WTC11 (cell line): ENCODE data around the gene CDC16. TPM values are rescaled to one million over a fixed set of nuclear protein-coding genes. Genes with fewer than 3 reads are reported as not detected.

Experiments used
- ATAC-seq: fragments of 200-7000 bp; cut with Tn5 transposase; 2 replicates; pipeline ENCODE4 v1.10.0; 2021; ENCODE audit warnings: mild to moderate bottlenecking, moderate library complexity
- Bru-seq: library from RNA; stranded (reverse); fragments of 400-500 nt; gene quantifications from one replicate; lab custom pipeline; 2021; lab: Mats Ljungman, UMichigan
- CTCF ChIA-PET: fragments of 300-600 bp; sonication (Branson Sonifier 250); formaldehyde crosslinking; loops from one replicate; lab custom pipeline; 2021; ENCODE audit warnings: antibody characterized with exemption; lab: Charles Lee
- POLR2A ChIA-PET: fragments of 350-600 bp; sonication (Branson Sonifier 250); formaldehyde crosslinking; loops from one replicate; lab custom pipeline; 2021; ENCODE audit warnings: antibody characterized with exemption; lab: Charles Lee
- DNase-seq: peaks from one replicate; pipeline ENCODE4 v3.0.0; 2021; ENCODE audit warnings: low spot score
- H3K27ac Mint-ChIP-seq: 2 replicates; pipeline ENCODE4 v1.8.0; 2021; ENCODE audit warnings: mixed read lengths
- H3K27me3 Mint-ChIP-seq: 2 replicates; pipeline ENCODE4 v1.8.0; 2021; ENCODE audit warnings: low read depth, mild to moderate bottlenecking, moderate library complexity, mixed read lengths
- H3K36me3 Mint-ChIP-seq: 2 replicates; pipeline ENCODE4 v1.8.0; 2021; ENCODE audit warnings: mixed read lengths
- H3K4me1 Mint-ChIP-seq: 2 replicates; pipeline ENCODE4 v1.8.0; 2022; ENCODE audit warnings: mixed read lengths
- H3K4me3 Mint-ChIP-seq: 2 replicates; pipeline ENCODE4 v1.8.0; 2021; ENCODE audit warnings: mild to moderate bottlenecking, moderate library complexity, mixed read lengths
- H3K9me3 Mint-ChIP-seq: 2 replicates; pipeline ENCODE4 v1.8.0; 2021; ENCODE audit warnings: mixed read lengths
- ATF3 ChIP-seq: sonication (generic); formaldehyde crosslinking; conservative IDR thresholded peaks from 2 replicates; pipeline ENCODE4 v1.8.1; 2022; ENCODE audit warnings: mild to moderate bottlenecking, missing genetic modification reagents
- CTCF ChIP-seq: fragments of 200-600 bp; IDR thresholded peaks from 2 replicates; pipeline ENCODE4 v1.8.0; 2022; ENCODE audit warnings: antibody characterized with exemption
- E2F4 ChIP-seq: sonication (generic); formaldehyde crosslinking; IDR thresholded peaks from 2 replicates; pipeline ENCODE4 v1.8.1; 2022; ENCODE audit warnings: low read depth, mild to moderate bottlenecking, moderate library complexity, missing genetic modification reagents, borderline replicate concordance
- GTF2I ChIP-seq: fragments of 250-450 bp; sonication (Bioruptor Pico); conservative IDR thresholded peaks from 2 replicates; pipeline ENCODE4 v1.4.0; 2021; ENCODE audit warnings: mild to moderate bottlenecking
- HMGA2 ChIP-seq: fragments of 250-450 bp; sonication (Bioruptor Pico); IDR thresholded peaks from 2 replicates; pipeline ENCODE4 v1.4.0; 2021; ENCODE audit warnings: mild to moderate bottlenecking, moderate library complexity
- HMGXB4 ChIP-seq: sonication (generic); formaldehyde crosslinking; IDR thresholded peaks from 2 replicates; pipeline ENCODE4 v1.8.1; 2023; ENCODE audit warnings: mild to moderate bottlenecking, moderate library complexity, missing genetic modification reagents
- MLX ChIP-seq: sonication (generic); formaldehyde crosslinking; IDR thresholded peaks from 2 replicates; pipeline ENCODE4 v1.8.1; 2023; ENCODE audit warnings: mild to moderate bottlenecking, missing genetic modification reagents, moderate library complexity
- MXD4 ChIP-seq: fragments of 250-450 bp; sonication (Bioruptor Pico); IDR thresholded peaks from 2 replicates; pipeline ENCODE4 v1.8.0; 2021; ENCODE audit warnings: mild to moderate bottlenecking, moderate library complexity, borderline replicate concordance
- NR3C1 ChIP-seq: sonication (generic); formaldehyde crosslinking; conservative IDR thresholded peaks from 2 replicates; pipeline ENCODE4 v1.8.1; 2023; ENCODE audit warnings: low read depth, mild to moderate bottlenecking, missing genetic modification reagents
- PRDM15 ChIP-seq: sonication (generic); formaldehyde crosslinking; IDR thresholded peaks from 2 replicates; pipeline ENCODE4 v1.8.0; 2022; ENCODE audit warnings: missing genetic modification reagents
- TCF7 ChIP-seq: sonication (generic); formaldehyde crosslinking; IDR thresholded peaks from 2 replicates; pipeline ENCODE4 v1.8.0; 2022; ENCODE audit warnings: mild to moderate bottlenecking, low read depth, missing genetic modification reagents, moderate library complexity
- TEAD4 ChIP-seq: sonication (generic); formaldehyde crosslinking; IDR thresholded peaks from 2 replicates; pipeline ENCODE4 v1.8.0; 2022; ENCODE audit warnings: mild to moderate bottlenecking, missing genetic modification reagents
- ZNF219 ChIP-seq: sonication (generic); formaldehyde crosslinking; IDR thresholded peaks from 2 replicates; pipeline ENCODE4 v1.8.0; 2023; ENCODE audit warnings: missing genetic modification reagents, mild to moderate bottlenecking, borderline replicate concordance
- ZNF263 ChIP-seq: sonication (generic); formaldehyde crosslinking; IDR thresholded peaks from 2 replicates; pipeline ENCODE4 v1.8.1; 2022; ENCODE audit warnings: low read depth, mild to moderate bottlenecking, moderate library complexity, missing genetic modification reagents
- long read RNA-seq, 3 experiments: library from RNA in 1 of 3; library from capped mRNA in 1 of 3; library from polyadenylated mRNA in 1 of 3; unstranded in 2 of 3; stranded (forward) in 1 of 3; transcript quantifications; one replicate each; pipeline ENCODE4 v2.0.0, GENCODE V29; 2021
- total RNA-seq: library from RNA; stranded (reverse); gene quantifications from 3 replicates; pipeline ENCODE4 v1.2.3, GENCODE V29; 2021
- TF ChIP-seq, protein P1 (sequence below): fragments of 250-450 bp; sonication (Bioruptor Pico); conservative IDR thresholded peaks from 2 replicates; pipeline ENCODE4 v1.9.0; 2021; ENCODE audit warnings: mild to moderate bottlenecking
- TF ChIP-seq, protein P2 (sequence below): sonication (generic); formaldehyde crosslinking; IDR thresholded peaks from 2 replicates; pipeline ENCODE4 v1.8.0; 2022; ENCODE audit warnings: mild to moderate bottlenecking, missing genetic modification reagents

Gene CDC16, protein sequence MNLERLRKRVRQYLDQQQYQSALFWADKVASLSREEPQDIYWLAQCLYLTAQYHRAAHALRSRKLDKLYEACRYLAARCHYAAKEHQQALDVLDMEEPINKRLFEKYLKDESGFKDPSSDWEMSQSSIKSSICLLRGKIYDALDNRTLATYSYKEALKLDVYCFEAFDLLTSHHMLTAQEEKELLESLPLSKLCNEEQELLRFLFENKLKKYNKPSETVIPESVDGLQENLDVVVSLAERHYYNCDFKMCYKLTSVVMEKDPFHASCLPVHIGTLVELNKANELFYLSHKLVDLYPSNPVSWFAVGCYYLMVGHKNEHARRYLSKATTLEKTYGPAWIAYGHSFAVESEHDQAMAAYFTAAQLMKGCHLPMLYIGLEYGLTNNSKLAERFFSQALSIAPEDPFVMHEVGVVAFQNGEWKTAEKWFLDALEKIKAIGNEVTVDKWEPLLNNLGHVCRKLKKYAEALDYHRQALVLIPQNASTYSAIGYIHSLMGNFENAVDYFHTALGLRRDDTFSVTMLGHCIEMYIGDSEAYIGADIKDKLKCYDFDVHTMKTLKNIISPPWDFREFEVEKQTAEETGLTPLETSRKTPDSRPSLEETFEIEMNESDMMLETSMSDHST
- 65.6 to 73.5 TPM (median 67.9 TPM) in 3 replicates for total RNA-seq
- Bru-seq, nascent RNA, result percentile 87 among the genes with signal in this experiment
- long read RNA-seq, experiment 1, transcript CDC16-205 (19 exons, 2,034 nt), result minor isoform, 5 of 247 reads
- long read RNA-seq, experiment 1, transcript CDC16-203 (18 exons, 2,203 nt), result major isoform, 83 of 247 reads
- long read RNA-seq, experiment 1, transcript CDC16-204 (19 exons, 2,211 nt), result minor isoform, 39 of 247 reads
- long read RNA-seq, experiment 1, partial matches to known transcripts, result 33 of 247 reads
- long read RNA-seq, experiment 1, other reads (novel, unspliced or antisense), result 86 of 247 reads
- long read RNA-seq, experiment 2, transcript CDC16-204 (19 exons, 2,211 nt), result minor isoform, 5 of 67 reads
- long read RNA-seq, experiment 2, transcript CDC16-203 (18 exons, 2,203 nt), result major isoform, 12 of 67 reads
- long read RNA-seq, experiment 2, partial matches to known transcripts, result 17 of 67 reads
- long read RNA-seq, experiment 2, other reads (novel, unspliced or antisense), result 33 of 67 reads
- long read RNA-seq, experiment 3, transcript CDC16-203 (18 exons, 2,203 nt), result major isoform, 10 of 25 reads
- long read RNA-seq, experiment 3, transcript CDC16-204 (19 exons, 2,211 nt), result minor isoform, 5 of 25 reads
- long read RNA-seq, experiment 3, partial matches to known transcripts, result 2 of 25 reads
- long read RNA-seq, experiment 3, other reads (novel, unspliced or antisense), result 7 of 25 reads

DNA sequence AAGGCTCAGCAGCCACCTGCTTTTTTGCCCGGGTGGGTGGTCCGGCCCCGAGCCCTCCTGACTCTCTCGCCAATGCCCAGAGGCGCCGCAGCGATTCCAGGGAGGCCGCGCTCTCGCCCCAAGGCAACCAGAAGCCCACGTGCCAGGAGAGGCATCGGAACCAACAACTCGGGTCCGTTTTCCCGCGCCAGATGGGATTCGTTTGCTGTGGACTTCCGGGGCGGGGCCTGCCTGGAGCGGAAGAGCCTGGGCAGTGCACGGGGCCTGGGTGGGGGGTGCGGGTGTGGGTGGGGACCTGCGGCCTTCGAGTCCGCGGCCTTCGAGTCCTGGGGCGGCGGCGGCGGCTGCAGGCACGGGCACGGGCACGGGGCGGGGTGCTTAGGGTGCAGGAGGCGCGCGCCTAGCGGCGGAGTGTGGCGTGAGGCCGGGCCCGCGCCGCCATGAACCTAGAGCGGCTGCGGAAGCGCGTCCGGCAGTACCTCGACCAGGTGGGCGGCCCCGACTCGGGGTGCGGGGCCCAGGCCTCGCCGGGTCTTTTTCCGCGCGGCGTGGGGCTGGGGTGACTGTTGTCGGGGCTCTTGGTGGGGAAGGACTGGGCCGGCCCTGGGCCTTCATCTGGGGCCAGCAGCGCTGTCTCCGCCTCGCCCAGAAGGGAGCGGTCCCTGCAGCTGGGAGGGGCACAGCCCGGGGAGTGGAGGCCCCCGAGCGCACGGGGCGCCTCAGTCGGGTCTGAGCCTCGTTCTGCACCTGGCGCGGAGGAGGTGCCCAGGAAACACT, at the start of gene CDC16:
CDC16 (plus strand) TSS at position 253 of the 777 bp plus-strand sequence; CDS start at position 441, 188 bp downstream.
- CTCF ChIA-PET, result no interaction called here
- TF ChIP-seq NR3C1 (CRISPR knock-in tag) (no peak; the same call in 1 of the 2 replicates), GTF2I (CRISPR knock-in tag) (no peak), ATF3 (CRISPR knock-in tag) (no peak), HMGXB4 (CRISPR knock-in tag) (peak; percentile 90; the same call in 1 of the 2 replicates), ZNF263 (CRISPR knock-in tag) (no peak), E2F4 (CRISPR knock-in tag) (0 out of 2 replicates have a peak, but pooled peaks have one; percentile 37), ZNF219 (CRISPR knock-in tag) (no peak), MXD4 (CRISPR knock-in tag) (no peak), CTCF (no peak), PRDM15 (CRISPR knock-in tag) (no peak), TEAD4 (CRISPR knock-in tag) (peak; percentile 77; the same call in 1 of the 2 replicates), TCF7 (CRISPR knock-in tag) (peak; percentile 62; the same call in 1 of the 2 replicates), HMGA2 (CRISPR knock-in tag) (no peak), MLX (CRISPR knock-in tag) (0 out of 2 replicates have a peak, but pooled peaks have one; percentile 53)
- TF ChIP-seq, protein P1, sequence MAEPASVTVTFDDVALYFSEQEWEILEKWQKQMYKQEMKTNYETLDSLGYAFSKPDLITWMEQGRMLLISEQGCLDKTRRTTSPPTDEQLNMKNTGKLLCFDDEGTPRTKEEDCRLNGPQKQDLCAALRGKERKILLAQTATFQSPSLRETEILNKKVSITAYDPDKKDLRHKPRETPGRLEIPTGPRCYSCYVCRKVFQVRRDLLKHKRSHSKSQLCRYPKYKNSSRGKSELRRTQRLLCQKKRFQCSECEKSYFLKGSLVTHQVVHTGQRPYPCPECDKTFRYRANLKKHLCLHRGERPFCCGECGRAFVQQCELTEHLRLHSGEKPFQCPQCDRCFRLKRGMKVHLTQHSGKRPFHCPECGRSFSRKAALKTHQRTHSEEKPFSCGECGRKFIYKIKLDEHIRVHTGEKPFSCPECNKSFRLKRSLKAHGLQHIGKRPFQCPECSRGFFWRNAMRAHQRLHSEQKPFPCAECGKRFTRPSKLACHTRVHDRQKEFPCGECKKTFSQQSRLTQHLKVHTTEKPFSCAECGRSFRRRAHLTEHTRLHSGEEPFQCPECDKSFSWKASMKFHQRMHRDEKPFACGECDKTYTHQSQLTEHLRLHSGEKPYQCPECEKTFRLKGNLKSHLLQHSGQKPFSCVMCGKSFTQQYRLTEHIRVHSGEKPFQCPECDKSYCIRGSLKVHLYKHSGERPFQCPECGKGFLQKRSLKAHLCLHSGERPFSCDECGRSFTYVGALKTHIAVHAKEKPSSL (CRISPR knock-in tag), result no peak
- TF ChIP-seq, protein P2, sequence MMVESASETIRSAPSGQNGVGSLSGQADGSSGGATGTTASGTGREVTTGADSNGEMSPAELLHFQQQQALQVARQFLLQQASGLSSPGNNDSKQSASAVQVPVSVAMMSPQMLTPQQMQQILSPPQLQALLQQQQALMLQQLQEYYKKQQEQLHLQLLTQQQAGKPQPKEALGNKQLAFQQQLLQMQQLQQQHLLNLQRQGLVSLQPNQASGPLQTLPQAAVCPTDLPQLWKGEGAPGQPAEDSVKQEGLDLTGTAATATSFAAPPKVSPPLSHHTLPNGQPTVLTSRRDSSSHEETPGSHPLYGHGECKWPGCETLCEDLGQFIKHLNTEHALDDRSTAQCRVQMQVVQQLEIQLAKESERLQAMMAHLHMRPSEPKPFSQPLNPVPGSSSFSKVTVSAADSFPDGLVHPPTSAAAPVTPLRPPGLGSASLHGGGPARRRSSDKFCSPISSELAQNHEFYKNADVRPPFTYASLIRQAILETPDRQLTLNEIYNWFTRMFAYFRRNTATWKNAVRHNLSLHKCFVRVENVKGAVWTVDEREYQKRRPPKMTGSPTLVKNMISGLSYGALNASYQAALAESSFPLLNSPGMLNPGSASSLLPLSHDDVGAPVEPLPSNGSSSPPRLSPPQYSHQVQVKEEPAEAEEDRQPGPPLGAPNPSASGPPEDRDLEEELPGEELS (CRISPR knock-in tag), result peak; percentile 95

More for the DNA sequence above, at the start of gene CDC16:
- Mint-ChIP-seq H3K27me3 (peaks cover 19% of the 10 kb centered on the region), H3K9me3 (peaks cover 8% of the 10 kb centered on the region), H3K4me3 (peak within 1 kb of the TSS; percentile 78), H3K27ac (no peak within 1 kb of the TSS), H3K4me1 (peaks cover 30% of the 10 kb centered on the region), H3K36me3 (peaks cover 28% of the 10 kb centered on the region)
- DNase-seq (peak; percentile 89), ATAC-seq (peak; percentile 85)
- POLR2A ChIA-PET, result no interaction called here
